Stimulated activated CD4-positive, alpha-beta T cell treated with anti-CD3 and anti-CD28 coated beads, Interleukin-1b, Interleukin-23, amount 100 ng/mL, for 1 hour (primary cell): ENCODE results near the gene RPL18.
"Not testable (repeated sequence)": the region's sequence is repeated elsewhere in the genome, so short reads cannot be mapped to it uniquely, and the experiment has no call there.

Source experiments
- DNase-seq, 2 donors: peaks; one replicate each; pipeline ENCODE4 v3.0.0-alpha.2; 2020; ENCODE audit warnings: low read depth in 2 of 2

The RPL18 gene

GRCh38 chr19:48618916-48619691 is at the start of gene RPL18, which contains the start of gene SPHK2:
RPL18 (minus strand) TSS chr19:48619178; CDS start chr19:48619143, 35 bp downstream.
SPHK2 (plus strand) TSS chr19:48619506; CDS start chr19:48620515, 1,009 bp downstream.
- DNase-seq = peak; percentile 87 to 89

GRCh38 chr19:48668761-48669160 is 49.8 kb upstream of the RPL18 start:
- DNase-seq = no peak

DNA sequence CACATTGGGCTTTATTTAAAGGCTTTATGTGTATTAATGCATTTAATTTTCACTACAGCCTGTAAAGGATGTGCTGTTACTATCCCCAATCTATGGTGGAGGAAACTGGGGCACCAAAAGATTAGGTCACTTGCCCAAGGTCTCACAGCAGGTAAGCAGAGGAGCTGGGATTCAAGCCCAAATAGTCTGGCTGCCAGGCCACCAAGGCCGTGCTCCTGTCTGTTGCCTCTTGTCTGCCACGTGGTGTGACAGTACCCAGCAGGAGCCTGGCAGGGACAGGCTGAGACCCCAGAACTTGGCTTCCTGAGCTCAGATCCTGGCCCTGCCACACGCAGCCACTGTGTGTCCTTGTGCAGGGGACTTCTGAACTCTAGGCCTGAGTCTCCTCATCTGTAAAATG is 49.4 kb upstream of the RPL18 start:
- DNase-seq = no peak

DNA sequence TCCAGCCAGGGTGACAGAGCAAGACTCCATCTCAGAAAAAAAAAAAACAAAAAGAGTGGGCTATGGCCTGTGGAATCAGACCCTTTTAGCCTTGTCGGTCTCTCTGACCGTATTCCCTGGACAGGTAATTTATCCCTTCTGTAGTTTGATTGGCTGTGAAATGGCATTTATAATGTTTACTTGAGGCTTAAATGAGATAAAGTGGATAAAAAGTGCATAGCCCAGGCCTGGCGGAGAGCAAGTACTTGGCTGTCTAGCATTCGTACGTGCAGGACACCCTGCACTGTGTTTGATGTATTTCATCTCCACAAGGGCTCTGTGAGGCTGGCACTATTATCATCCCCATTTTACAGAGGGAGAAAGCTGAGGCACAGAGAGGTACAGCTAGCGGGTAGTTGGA is 46.8 kb upstream of the RPL18 start:
- no peak for DNase-seq

GRCh38 chr19:48664476-48664875 is 45.5 kb upstream of the RPL18 start:
- DNase-seq = no peak

DNA sequence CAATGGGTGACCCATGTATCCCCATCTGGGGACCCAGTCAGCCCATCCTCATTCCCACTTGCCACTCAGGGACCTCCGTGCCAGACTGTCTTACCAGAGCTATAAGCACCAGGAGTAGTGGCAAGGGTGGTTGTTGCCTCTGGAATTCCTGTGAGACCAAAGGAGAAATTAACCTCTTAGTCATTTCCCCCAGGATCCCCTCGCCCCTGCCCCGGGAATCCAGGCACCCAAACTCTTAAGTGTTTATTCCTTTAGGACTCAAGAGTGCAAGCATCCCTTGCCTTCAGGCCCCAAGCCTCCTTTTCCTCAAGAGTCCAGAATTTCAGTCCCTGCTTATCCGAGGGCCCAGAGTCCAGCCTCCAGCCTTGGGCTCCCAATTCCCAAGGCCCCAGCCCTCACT is 44.7 kb upstream of the RPL18 start:
- no peak for DNase-seq

DNA sequence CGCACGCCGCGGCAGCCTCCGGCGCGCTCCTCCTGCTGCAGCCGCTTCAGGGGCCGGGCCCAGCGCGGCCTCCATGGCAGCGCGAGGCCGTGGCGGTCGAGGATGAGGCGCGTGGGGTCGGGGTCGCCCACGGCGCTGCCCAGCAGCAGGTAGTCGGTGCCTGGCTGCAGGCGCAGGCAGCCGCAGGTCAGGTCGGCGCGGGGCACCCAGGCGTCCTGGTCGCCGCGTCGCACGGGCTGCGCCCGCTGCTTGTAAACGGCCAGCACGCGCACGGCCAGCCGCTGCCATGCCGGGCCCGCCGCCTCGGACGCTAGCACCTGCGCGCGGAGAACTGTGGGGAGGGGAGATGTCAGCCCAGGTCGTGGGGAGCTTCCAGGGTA is 42.7 kb upstream of the RPL18 start:
- no peak for DNase-seq

DNA sequence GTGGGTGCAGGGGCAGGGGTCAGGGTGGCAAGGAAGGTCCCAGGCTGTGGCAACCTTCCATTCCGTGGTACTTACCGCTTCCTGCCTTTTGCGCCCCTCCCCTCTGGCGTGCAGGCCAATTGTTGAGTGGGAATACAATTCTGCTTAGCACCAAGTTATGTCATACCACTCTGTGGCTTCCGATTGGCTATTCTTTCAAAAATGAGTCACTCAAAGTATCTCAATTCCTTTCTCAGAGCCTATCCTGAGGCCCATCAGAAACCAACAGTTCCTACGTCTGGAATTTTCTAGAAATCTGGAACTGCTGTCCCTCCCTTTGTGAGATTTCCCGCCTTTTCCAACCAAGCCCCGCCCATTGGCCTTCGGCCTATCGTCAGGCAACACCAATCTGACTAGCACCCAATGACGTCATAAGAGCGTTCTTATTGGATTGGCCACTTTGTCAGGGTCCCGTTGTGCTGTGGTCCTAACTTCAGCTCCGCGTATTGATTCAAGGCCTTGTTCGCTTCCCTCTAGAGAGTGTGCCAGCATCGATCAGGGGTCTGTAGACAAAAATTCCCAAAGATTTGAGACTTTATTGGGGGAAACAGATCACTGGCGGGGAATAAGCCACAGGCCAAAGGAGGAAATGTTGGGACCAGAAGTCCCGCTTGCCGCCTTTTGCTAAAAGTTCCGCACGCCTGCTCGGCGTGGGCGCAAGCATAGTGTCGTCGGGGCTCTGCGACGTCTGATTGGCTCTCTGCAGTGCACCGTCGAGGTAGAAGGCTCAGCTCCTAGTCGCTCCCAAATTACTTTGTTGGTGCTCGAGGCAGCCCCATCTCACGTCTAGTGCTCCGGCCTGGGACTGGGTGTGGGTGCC is 42.1 kb upstream of the RPL18 start:
- DNase-seq = peak in 1 of 2 donors; percentile 59

DNA sequence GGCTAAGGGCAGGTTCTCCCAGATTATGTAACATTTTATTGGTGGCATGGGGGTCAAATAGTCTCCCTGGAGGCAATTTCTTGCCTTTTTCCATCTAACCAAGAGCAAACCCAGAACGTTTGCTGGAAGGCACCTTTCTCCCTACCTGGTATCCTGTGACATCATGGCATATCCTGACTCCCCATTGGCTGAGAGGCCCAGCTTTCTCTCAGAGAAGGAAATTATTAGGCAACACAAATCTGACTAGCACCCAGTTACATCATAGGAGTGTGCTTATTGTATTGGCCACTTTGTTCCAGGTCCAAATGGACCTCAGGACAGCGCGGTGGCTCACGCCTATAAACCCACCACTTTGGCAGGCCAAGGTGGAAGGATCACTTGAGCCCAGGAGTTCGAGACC is 40.8 kb upstream of the RPL18 start:
- no peak for DNase-seq

GRCh38 chr19:48658483-48658882 is 39.5 kb upstream of the RPL18 start:
- DNase-seq = no peak

DNA sequence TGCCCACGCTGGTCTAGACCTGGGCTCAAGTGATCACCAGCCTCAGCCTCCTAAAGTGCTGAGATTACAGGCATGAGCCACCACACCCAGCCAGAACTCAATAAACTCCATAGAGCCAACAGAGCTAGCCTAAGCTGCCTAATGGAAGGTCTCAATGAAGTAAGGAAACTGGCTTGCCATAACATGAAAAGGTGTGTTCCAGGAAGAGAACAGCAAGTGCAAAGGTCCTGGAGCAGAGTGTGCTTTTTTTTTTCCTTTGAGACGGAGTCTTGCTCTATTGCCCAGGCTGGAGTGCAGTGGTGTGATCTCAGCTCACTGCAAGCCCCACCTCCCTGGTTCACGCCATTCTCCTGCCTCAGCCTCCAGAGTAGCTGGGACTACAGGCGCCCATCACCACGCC is 38.9 kb upstream of the RPL18 start:
- DNase-seq = not testable (repeated sequence)

- DNase-seq = no peak
Observed at GRCh38 chr19:48656840-48657474, 38.0 kb upstream of the RPL18 start.

DNA sequence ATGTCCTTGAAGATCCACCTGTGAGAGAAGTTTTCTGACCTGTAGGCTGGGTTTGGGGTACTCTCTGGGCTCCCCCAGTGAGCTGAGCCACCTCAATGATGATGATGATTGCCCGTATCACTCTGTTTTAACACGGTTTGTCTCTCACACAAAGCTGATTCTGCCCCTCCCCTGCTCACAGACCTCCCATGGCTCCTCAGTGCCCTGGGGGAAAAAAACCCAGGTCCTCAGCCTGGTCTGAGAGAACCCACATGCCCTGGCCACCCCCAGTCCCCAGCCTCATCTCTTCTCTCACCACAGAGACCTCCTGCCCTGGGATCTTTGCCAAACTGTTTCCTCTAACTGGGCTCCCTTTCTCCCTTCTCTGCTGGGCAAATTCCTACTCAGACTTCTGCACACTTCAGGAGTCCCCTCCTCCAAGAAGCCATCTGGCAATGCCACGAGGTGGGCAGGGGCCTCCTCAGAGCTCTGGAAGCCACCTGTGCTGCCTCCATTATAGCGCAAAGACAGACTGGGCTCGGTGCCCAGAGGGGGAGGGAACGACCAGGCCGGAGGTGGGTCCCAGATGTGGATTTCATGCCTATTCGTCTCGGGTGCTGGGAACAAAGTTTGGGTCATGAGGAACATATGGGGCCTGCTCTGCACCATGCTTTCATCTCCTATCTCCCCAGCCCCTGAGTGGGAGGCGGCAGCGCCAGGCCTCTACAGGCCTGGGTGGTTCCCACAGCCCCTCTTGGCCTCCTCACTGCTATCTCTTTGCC is 35.5 kb upstream of the RPL18 start:
- no peak for DNase-seq

GRCh38 chr19:48651683-48652048 is 32.7 kb upstream of the RPL18 start:
- DNase-seq = no peak

DNA sequence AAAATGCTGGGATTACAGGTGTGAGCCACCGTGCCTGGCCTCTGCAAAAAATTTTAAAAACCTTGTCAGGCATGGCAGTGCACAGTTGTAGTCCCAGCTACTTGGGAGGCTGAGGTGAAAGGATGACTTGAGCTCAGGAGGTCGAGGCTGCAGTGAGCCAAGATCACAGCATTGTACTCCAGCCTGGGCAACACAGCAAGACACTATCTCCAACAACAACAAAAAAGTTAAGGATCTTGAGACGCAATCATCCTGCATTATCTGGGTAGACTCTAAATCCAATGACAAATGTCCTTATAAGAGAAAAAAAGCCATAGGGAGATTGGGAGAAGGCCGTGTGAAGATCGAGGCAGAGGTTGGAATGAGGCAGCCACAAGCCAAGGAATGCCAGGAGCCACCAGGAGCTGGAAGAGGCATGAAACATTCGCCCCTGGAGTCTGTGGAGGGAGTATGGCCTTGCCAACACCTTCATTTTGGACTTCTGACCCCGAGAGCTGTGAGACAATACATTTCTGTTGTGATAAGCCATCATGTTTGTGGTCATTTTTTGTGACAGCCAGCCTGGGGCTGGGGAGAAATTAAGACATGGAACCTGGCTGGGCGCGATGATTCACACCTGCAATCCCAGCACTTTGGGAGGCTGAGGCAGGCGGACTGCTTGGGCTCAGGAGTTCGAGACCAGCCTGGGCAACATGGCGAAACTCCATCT is 32.1 kb upstream of the RPL18 start:
- DNase-seq = no peak

DNA sequence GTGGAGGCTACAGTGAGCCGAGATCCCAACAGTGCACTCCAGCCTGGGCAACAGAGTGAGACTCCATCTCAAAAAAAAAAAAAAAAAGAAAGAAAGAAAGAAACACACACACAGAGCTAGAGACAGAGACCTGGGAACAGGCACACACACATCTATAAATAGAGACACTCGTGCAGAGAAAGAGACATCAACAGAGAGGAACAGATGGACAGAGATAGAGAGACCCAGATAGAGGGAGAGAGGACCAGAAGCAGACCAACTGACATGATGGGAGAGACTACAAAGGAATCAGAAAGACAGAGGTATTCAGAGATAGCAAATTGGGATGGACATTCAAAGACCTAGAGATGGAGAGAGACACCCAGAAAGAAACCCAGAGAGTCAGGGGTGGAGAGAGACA is 29.2 kb upstream of the RPL18 start:
- no peak for DNase-seq

GRCh38 chr19:48646722-48647216 is 27.8 kb upstream of the RPL18 start:
- no peak for DNase-seq

GRCh38 chr19:48646001-48646721 is 27.2 kb upstream of the RPL18 start, which contains the start of gene CA11:
CA11 (minus strand) TSS chr19:48646187; CDS start chr19:48645632, 555 bp downstream.
- DNase-seq = peak; percentile 81

DNA sequence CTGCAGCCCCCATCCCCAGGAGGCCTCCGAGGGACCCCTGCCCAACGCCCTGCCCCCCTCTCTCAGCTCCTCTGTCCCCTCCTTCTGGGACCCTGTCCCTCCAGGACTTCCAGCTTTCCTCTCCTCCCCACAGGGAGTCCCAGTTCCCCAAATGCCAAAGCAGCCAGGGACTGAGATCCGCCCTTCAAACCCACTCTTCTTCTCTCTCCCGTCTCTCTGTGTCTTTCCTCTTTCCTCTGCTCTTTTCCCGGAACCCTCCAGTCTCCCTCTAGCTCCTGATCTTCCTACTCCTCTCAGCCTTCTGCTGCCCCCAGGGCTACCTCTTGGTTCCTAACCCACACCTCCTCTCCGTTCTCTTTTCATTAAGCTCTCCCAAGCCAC is 26.6 kb upstream of the RPL18 start:
- no peak for DNase-seq
